SKM-1 (cell line): ENCODE data around the gene OLFM1.

ENCODE experiments used
- DNase-seq: peaks from one replicate; lab custom pipeline; 2025; ENCODE audit not compliant: unreplicated experiment; lab: John Stamatoyannopoulos, UW

The OLFM1 gene

GRCh38 chr9:135076143-135076875, 11.2 kb upstream of the OLFM1 start:
- no peak for DNase-seq

GRCh38 chr9:135076876-135077430, 10.5 kb upstream of the OLFM1 start:
- DNase-seq, result no peak

DNA sequence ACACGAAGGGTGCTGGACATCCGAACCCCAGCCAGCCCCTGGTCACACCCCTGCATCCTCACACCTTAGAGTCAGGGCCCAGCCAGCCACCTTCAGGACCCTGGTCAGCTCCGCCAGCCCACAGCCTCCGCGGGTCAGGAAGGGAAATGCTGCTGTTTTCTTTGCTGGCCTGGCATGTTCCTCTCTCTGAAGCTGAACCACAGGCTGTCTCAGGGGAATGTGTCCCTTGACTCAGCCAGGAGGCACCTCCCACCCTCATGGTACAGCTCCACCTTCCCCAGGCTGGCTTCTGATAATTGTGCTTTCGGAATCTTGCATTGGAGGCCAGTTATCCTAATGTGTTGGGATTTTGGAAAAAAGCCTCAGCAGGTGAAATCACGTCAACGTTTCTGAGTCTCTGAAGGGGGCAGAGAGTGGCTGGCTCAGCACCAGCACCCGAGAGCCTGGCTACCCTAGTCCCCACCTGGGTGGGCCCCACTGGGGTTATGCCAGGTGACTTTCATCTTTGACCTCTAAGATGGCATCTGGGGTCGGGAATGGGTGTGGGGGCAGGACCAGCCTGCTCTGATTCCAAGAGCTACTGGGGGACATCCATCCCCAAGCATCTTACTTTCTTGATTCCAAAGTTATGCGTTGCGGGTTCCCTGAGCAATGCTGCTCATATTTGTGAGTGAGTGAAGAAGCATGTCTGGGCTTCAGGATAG, 9.8 kb upstream of the OLFM1 start:
- DNase-seq, result no peak

- DNase-seq, result no peak
Measured at GRCh38 chr9:135078361-135078821, 9.1 kb upstream of the OLFM1 start.

DNA sequence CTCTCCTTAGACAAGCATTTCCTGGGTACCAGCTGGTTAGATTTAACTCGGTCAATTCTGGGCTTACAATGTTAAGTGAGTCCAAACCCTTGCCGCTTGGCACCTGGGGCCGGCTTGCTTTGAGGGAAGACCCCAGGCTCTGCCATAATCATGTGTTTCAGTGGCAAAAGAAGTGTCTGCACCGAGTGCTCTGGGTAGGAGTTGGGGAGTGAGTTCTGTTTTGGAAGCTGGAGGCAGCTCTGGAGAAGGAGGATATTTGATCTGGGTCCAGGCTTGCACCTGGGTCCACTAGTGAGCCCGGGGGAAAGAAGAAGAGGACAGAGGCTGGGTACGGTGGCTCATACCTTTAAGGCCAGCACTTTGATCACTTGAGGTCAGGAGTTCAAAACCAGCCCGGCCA, 8.4 kb upstream of the OLFM1 start:
- DNase-seq, result no peak

GRCh38 chr9:135079676-135080075, 7.8 kb upstream of the OLFM1 start:
- no peak for DNase-seq

DNA sequence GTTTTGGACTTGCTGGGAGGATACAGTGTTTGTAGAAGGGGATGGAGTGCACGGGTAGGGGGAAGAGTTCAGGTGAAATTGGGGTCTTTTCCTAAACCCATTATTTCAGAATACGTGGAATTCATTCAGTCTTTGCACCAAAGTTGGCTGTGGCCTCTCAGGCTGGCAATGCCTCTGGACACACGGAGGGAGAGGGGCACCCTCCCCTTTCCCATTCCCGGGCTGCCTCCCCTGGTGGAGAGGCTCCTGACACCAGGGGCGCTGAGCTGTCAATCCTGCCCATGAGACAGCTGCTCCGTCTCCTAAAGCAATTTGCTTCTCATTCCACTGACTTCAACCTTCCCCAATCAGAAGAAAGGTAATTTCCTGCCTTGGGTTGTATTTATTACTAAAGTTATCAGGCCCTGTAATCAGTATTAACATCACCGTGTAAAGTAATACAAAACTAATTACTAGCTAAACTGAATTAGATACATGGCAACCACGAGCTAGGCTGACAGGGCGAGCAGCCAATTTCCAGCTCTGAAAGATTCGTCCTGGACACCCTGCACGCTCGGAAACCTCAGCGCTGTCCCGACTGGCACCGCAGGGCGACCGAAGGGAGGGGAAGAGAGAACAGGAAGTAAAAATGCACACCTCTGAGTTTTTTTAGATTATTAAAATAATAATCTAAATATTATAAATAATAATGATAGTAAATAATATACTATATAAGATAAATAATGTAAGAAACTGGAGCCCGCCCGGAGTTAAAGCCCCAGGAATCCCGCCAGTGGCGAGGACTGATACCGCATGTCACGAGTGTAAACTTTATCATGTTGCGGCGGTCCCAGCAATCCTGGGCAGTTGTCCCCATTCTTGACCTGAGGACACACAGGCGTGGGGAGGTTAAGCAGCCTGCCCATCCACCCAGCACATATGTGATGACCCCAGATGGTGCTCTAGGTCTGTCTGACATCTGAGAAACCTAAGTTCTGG, 6.9 kb upstream of the OLFM1 start:
- no peak for DNase-seq

DNA sequence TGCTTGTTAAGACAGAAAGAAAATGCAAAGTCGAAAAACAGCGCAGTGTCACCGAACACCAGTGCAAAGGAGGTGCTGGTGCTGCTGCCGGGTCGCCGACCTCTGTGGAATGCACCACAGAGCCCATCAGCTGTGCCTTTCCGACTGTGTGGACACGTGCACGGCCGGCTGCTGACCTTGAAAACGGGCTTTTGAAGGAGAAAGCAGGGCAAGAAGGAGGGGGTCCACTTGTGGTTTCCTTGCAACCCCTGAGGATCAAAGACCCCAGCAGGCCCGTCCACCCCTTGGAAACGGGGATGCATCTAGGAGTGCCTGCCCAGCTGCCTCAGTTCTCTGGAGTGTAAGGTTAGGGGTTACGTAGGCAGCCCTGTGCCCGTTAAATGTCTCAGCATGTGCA, 6.2 kb upstream of the OLFM1 start:
- DNase-seq, result no peak

DNA sequence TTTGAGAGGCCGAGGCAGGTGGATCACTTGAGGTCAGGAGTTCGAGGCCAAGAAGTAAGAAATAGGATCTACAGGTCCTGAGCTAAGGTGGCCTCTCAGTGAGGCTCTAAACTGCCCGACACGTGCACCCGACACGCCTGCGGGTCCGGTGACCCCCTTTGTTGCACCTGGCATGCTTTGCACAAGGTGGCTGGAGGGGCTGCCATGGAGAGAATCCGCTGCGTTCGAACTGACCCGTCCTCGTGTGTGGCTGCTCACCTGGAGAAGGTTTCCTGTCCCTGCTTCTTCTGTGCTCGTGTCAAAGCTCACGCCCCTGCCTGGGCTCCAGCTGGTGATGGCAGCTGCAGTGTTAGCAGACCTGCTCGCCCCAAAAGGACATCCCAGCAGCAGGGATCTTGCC, 5.7 kb upstream of the OLFM1 start:
- DNase-seq, result no peak

- DNase-seq, result no peak
Measured at GRCh38 chr9:135082536-135082935, 4.9 kb upstream of the OLFM1 start.

DNA sequence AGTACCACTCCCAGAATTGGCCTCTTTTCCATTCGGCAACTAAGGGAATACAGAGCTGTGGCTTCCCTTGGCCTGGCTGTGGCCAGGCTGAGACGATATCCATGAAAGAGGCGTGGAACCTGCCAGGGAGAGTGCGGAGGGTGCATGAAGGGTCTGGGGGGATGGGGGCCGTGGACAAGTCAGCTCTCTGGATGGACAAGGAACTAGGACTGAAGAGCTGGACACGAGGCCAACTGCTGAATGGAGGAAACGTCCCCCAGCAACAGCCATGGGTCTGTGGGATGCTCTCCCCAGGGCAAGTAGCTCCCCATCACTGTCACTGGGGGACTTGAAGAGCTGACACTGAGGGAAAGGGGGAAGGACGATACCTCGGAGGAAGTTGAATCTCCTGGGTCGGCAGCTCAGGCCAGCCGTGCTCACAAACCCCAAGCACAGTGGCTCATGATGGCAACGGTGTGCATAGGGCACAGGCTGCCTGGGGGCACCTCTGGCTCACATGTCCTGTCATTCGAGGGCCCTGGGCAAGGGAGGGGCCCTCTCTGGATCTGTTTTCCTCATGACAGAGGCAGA, 4.1 kb upstream of the OLFM1 start:
- no peak for DNase-seq

GRCh38 chr9:135083831-135084230, 3.6 kb upstream of the OLFM1 start:
- no peak for DNase-seq

DNA sequence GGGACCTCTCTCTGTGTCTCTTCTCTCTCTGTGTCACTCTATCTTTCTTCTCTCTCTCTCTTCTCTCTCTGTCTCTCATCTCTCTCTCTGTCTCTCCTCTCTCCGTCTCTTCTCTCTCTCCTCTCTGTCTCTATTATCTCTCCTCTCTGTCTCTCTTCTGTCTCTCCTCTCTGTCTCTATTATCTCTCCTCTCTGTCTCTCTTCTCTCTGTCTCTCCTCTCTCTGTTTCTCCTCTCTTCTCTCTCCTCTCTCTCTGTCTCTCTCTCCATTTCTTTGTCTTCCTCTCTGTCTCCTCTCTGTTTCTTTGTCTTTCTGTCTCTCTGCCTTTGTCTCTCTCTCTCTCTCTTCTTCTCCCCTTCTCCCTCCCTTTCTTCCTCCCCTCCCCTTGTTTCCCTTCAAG, 3.2 kb upstream of the OLFM1 start:
- DNase-seq, result no peak

GRCh38 chr9:135084881-135085760, 2.3 kb upstream of the OLFM1 start:
- no peak for DNase-seq

GRCh38 chr9:135085830-135086546, 1.5 kb upstream of the OLFM1 start:
- no peak for DNase-seq

GRCh38 chr9:135086597-135087488, 625 bp upstream of the OLFM1 start:
- DNase-seq, result no peak

- DNase-seq, result no peak
Measured at GRCh38 chr9:135087899-135088347, 455 bp downstream of the OLFM1 start.

DNA sequence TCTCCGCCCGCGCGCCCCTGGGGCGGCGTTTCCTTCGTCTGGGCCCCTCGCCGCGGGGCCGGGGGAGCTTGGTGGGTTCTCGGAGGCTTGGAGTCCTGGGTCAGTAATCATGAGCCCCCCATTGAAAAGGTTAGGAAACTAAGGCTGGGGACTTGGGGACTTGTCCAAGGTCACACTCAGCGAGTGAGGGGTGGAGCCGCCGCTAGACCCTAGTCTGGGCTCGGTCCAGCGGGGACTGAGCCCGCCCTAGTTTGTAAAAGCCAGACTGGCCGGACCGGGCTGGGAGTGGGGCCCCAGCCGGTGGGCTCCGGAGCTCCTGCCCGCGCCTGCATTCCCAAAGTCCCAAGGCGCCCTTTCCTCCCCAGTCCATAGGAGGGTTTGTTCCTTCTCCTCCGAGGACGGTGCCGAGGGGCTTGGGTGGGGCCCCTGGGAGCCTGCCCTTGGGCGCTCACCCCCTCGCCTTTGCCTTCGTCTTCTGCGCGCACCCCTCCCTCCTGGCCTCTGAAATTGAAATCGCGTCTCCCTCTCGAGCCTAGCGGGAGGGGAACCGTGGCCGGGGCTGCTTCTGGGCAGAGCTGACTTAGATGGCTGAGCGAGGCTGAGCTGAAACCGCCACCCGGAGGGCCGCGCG, 995 bp downstream of the OLFM1 start:
- DNase-seq, result no peak
